GM18858 (cell line): ENCODE data around the gene USB1.

Experiments
- ATAC-seq: cut with Tn5 transposase; IDR thresholded peaks from one replicate; pipeline ENCODE4 v1.9.1; 2021; ENCODE audit not compliant: unreplicated experiment

USB1 gene

DNA sequence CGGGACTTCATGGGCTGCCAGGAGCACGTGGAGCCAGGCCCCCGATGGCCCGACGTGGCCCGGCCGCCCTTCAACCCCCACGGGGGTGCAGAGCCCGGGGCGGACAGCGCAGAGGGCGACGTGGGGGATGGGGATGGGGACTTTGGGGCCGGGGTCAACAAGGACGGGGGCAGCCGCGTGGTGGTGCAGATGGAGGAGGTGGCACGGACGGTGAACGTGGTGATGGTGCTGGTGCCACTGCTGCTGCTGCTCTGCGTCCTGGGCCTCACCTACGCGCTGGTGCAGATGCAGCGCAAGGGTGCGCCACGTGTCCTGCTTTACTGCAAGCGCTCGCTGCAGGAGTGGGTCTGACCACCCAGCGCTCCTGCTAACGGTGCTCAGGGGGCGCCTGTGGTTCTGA, 43.9 kb downstream of the USB1 start:
- no peak for ATAC-seq

DNA sequence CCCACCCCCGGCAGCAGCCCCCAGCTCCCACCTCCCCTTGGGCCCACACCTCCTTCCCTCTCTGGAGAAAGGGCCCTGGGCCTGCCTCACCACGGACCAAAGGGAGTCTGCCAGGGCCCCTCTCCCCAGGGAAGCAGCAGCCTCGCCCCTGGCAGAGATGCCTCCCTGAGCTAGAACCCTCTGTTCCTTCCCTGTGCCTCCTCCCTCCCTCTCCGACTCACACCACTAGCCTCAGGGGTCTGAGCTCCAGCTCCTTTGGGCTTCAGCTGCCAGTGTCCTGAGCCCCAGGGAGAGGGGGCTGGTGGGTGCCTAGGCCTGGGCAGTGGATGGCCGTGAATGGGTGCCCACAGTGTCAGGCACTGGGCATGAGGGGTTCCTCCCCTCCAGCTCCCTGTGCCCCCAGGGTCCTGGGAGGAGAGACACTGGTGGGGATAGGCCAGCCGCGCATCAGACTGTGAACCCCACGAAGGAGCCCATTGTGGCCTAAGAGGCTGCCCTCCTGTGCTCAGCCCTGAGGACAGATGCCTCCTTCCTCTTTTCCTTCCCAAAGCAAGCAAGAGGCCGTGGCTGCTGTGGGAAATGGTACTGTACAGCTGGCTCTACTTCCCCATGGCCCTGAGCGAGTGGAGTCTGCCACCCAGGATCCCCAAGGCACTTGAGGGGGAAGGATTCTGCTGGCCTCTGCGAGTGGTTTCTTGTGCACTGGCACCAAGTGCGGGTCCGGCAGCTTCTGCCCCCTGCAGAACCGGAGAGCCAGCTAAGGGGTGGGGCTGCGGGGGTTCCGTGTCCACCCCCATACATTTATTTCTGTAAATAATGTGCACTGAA, 45.1 kb downstream of the USB1 start:
- ATAC-seq, result no peak

DNA sequence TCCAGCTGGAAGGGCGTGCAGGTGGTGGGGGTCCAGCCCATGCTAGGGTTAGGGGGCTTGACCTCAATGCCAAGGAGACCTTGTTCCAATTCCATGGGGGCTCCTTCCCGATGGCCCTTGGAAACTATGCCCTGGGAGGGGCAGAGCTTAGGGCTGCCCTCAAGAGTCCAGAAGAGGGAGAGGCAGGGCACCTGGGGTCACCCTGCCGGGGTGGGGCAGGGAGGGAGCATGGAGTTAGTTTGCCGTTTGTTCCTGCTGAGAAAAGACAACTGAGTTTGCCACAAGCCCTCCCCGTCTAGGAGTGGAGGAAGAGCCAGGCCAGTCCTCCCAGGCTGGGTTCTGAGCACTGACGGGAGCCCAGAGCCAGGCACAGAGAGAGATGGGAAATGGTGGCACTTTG, 45.7 kb downstream of the USB1 start:
- ATAC-seq, result no peak

DNA sequence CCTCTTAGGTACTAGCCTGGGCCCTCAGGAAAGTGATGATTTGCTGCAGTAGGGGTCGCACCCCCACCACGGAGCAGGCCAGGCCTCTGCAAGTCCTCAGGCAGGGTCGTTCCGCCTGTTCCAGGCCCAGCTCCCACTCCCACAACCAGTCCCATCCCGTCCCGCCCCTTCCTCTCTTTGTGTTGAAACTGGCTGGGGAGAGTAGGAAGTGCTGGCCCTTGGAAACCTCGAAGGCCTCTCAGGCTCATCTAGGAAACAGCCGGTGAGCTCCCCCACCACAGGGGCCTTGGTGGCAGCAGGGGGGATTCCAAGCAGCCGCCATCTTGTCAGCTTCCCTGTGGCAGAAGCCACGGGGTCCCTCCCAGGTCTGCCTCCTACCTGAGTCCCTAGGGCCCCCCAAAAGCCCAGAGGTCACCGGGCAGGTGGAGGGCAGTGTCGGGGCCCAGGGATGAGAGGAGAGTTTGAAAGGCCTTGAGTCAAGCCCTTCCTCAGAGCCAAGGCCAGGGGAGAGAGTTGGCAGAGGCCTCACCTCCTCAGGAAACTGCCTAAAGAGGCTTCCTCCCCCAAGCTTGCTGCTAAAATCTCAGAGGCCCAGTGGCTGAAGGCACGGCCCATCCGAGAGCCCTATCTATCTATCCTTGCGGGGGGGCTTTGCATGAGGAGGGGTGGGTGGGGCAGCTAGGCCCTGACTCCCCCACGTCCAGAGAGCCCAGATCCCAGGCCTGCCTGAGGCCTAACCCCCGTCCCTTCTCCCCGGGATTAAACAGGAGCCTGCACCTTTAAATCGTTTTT, 46.5 kb downstream of the USB1 start:
- no peak for ATAC-seq

DNA sequence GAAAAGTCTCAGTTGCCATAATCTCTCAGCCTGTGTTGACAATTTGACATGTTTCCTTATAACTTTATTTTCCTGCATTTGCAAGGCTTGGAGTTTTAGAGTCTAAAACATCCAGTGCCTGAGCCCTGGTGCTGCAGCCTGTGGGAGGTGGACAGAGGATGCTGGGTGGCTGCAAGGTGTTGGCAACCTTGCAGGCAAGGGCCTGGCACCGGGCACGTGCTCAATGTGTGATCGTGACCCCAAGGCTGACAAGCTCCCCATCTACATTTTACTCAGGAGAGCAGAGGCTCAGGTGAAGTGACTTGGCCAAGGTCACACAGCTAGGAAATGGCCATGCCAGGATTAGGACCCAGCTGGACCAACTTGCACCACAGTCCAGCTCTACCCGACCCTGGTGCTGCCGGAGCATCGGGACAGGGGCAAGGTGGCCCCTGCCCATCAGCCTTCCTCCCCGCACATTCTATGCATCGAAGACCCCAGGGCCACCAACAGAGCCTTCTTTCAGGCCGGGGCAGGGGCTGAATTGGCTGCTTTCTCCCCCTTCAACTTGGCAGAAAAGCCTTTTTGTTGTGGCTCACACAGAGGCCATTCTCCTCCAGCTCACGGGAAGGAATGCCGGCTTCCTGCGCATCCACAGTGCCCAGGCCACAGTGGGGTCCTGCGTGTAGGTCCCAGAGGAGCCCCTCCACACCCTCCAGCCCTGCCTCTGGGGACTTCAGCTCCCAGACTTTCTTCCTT, 47.5 kb downstream of the USB1 start:
- no peak for ATAC-seq

DNA sequence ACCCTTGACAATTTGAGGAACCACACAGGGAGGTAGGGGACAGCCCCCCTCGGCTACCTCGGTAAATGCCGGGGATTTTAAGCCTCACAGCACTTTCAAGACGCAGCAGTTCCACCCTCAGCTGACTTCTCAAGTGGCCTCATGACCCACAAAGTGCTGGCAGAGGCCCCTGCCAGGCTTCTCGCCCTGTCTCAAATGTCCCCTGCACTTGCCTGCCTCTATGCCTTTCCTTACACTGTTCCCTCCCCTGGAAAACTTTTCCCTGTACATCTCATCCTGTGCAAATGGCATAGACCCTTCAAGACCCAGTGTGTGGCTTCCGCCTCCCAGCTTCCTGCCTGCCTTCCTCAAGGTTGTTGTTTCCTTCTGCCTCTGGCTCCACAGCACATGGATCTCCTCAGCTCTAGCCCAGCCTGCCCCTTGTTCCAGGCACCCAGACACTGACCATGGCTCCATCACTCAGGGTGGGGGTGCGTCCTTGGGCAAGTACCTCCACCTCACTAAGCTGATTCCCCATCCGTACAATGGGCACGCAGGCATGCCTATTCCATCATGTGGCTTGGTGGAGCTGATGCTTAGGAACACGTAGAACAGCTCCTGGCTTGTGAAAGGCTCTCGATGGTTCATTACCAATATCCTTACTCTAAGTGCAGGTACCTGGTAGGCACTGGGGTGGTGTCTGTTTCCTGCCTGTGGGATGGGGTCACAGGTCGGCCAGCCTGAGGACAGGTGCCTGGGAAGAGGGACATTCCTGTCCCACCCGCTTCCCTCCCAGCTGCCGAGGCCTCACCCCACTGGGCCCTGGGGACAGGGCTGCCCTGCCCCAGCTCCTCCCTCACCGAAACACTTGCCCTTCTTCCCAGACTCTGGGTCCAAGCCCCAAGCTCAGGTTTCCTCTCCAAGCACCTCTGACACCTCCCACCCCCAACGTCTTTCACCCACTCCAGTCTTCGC, 48.3 kb downstream of the USB1 start:
- no peak for ATAC-seq

DNA sequence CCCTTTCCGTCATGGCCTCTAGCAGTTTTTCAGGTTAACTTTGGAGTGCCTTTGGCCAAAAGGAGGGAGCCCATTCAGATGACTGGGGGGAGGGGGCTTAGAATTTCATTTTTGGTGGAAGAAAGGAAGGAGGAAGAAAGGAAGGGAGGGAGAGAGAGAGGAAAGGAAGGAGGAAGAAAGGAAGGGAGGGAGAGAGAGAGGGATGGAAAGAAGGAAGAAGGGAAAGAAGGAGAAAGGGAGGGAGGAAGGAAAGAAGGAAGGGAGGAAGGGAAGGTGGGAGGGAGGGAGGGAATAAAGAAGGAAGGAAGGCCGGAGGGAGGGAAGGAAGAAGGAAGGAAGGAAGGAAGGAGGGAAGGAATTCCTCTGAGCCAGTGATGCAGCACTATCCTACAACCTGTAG, 50.1 kb downstream of the USB1 start:
- no peak for ATAC-seq

DNA sequence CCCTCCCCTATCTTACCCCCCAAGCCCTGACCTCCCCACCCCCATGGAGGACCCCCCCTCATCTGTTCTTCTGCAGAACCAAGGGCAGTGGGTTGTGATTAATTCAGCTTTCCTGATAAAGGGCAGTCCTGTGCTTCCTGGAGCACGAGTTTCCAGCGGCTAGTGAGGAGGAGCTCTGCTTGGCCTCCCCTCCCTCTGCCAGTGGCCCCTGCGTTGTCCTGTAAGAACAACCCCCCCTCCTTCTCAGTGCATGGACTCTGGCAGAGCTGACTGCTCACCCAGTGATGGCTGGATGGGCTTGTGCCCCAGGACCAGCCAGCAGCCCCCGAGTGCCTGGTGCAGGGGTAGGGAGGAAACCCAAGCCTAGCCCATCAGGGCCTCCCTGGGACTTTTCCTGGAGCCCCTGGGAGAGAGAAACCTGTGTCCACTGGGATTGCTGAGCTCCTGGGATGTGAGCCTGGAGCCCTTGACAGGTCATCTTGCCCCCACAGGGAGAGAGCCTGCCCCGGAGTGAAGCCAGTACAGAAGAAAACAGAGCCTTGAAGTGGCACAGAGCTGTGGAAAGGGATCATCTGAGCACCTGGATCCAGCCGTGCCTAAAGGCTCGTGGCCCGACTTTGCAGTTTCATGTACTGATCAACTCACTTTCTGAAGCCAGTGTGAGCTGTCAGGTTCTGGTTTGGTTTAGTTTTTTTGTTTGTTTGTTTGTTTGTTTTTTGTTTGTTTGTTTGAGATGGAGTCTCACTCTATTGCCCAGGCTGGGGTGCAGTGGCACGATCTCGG, 50.8 kb downstream of the USB1 start:
- no peak for ATAC-seq

DNA sequence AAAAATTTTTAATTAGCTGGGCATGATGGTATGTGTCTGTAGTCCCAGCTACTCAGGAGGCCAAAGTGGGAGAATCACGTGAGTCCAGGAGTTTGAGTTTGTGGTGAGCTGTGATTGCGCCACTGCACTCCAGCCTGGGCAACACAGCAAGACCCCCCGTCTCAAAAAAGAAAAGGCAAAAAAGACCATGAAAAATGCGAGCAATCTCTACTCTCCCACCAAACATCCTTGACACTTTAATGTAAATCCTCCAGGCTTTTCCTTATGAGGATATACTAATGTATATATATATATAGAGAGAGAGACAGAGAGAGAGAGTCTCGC, 52.4 kb downstream of the USB1 start:
- ATAC-seq, result no peak

DNA sequence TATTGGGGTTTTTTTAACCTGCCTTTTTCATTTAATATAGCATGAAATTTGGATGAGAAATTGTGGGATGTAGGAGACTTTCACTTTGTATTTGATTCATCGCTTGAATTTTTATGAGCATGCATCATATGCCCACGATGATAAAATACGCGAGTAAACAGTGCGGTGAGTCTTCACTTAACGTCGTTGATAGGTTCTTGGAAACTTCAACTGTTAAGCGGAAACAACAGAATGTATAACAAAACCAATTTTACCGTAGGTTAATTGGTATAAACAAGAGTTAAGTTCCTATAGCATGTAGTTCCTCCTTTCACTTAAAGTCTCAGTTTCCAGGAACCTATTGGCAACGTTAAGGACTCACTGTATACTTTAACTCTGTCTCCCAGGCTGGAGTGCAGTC, 53.1 kb downstream of the USB1 start:
- ATAC-seq, result no peak

DNA sequence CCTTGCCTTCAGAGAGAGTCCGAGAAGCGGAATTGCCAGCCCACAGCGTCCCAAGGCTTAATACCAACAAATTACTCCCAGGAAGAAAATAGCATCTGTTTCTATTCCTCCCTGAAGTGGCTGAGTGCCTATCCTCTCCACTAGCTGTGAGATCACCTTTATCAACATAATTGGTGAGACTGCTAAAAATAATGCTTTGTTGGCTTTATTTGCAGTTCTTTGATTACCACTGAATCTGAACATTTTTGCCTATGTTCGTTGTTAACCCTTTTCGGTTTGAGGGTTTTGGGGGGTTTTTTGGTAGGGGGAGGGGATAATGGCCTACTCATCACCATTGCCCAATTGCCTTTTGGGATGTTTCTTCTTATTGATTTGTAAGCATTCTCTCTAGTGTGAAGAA, 55.4 kb downstream of the USB1 start:
- ATAC-seq, result no peak

DNA sequence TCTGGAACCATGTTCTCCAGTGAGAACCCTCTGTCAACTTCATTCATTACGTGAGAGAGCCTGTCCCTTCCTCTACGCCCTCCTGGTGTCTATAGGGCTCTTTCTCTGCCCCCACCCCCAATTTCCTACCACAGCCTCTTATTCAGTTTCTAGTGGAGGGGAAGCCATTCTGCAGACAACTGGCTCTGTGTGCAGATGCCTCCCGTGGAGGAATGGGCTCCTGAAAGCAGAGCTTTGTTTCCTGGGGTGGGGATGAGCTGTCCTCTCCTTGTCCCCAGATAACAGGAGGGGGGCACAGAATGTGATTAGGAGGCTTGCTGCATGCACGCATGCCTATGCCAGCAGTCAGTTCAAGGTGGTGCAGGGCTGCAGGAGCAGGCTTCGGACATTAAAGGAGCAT, 55.9 kb downstream of the USB1 start:
- ATAC-seq, result no peak

DNA sequence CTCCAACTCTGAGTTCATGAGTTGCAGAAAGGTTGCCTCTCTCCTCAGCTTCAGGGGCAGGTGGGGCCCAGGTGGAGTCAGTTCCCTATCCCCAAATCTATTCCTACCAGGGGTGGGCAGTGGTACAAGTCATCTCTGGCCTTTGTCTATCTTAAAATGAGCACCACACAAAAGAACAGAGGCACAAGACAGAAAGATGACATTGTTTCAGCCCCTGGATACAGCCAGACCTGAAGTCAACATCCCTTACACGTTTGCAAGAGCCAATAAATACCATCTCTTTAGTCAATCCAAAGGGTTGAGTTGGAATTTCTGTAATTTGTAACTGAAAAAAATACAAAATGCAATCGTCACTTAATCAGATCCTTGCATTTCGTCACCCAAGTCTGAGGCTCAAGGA, 56.6 kb downstream of the USB1 start:
- no peak for ATAC-seq

DNA sequence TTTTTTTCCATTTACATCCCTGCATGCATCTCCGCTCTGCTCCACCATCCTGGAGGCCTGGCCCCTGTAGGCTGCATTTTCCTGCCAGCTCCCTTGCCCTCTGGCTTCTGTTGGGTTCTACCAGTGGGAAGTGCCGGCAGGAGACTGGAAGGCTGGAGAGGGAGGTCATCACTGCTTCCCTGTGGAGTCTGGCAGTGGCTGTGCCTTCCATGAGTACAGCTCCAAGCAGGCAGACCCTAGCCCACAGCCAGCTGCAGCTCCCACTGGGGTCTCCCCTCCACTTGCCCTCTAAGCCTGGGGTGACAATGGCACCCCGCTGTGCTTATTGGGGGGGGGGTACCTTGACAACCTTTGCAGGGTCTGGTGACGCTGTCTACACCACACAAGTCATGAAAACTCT, 61.6 kb downstream of the USB1 start:
- ATAC-seq, result no peak

DNA sequence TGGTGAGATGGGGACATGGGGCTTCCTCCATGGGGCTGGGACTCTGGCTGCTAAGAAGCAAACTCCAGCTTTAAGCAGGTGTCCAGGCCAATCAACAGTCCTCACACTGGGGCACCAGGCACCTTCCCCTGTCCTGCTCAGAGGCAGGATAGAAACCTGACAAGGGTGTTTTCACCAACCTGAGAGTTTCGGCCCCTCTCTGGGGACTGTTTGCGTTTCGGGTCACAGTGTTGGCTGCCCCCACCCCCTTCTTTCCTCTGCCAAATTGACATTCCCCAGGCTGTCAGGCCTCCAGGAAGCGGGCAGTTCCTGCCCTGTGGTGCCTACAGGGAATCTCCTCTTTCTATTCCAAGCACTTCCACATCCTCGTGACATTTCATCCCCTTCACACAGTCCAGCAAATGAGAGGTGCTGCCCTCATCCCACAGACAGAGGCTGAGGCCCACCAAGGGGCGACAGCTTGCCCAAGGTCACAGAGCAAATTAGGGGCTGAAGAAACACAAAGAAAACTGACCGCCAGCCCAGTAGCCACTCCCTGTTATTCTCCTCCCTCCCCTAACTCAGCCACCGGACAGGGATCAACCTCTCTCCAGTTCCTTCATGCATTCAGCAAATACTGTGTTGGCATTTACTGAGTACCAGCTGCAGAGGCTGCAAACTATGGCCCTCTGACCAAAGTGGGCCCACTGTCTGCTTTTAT, 62.3 kb downstream of the USB1 start:
- ATAC-seq, result no peak

DNA sequence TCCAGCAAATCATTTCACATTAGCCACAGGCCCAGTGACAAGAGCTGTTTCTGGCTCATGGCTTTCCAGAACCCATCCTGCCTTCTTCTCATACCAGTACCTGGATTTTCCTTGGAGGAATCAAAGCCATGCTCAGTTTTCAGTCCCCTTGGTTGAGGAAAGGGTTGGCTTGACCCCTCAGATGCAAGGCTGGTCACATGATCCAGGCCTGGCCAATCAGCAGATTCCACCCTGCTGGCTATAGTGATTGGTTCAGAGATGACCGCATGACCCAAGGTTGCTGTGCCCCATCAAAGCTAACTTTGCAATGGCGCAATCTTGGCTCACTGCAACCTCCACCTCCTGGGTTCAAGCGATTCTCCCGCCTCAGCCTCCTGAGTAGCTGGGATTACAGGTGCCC, 69.4 kb downstream of the USB1 start:
- no peak for ATAC-seq
